Measurements from ENCODE around the gene KDF1.
"Not testable (repeated sequence)": the region's sequence is repeated elsewhere in the genome, so short reads cannot be mapped to it uniquely, and the experiment has no call there.

Gene KDF1

GRCh38 chr1:26951216-26951615 lies 9.1 kb downstream of the KDF1 start:
- DNase-seq (ENCODE audit: low read depth): no peak
- no peak overlapping the region for H3K4me3 ChIP-seq (ENCODE audit: low read length)
- no peak for TF ChIP-seq CTCF (conservative IDR thresholded peaks at IDR 0.05; ENCODE audit: low read depth, low read length)

GRCh38 chr1:26950602-26951001 lies 9.7 kb downstream of the KDF1 start:
- H3K4me3 ChIP-seq (ENCODE audit: low read length): no peak overlapping the region
- TF ChIP-seq CTCF (conservative IDR thresholded peaks at IDR 0.05; ENCODE audit: low read depth, low read length): no peak
- no peak for DNase-seq (ENCODE audit: low read depth)

- no peak for TF ChIP-seq CTCF (conservative IDR thresholded peaks at IDR 0.05; ENCODE audit: low read depth, low read length)
- DNase-seq (ENCODE audit: low read depth): no peak
- H3K4me3 ChIP-seq (ENCODE audit: low read length): no peak overlapping the region
These were observed 10.3 kb downstream of the KDF1 start for GRCh38 chr1:26949926-26950319.

- TF ChIP-seq CTCF (conservative IDR thresholded peaks at IDR 0.05; ENCODE audit: low read depth, low read length): no peak
- no peak overlapping the region for H3K4me3 ChIP-seq (ENCODE audit: low read length)
- DNase-seq (ENCODE audit: low read depth): no peak
These were observed 10.9 kb downstream of the KDF1 start for GRCh38 chr1:26949266-26949925.

GRCh38 chr1:26948725-26949057 lies 11.6 kb downstream of the KDF1 start:
- H3K4me3 ChIP-seq (ENCODE audit: low read length); DNase-seq (ENCODE audit: low read depth): not testable (repeated sequence)

- no peak for DNase-seq (ENCODE audit: low read depth)
- TF ChIP-seq CTCF (conservative IDR thresholded peaks at IDR 0.05; ENCODE audit: low read depth, low read length): no peak
- no peak overlapping the region for H3K4me3 ChIP-seq (ENCODE audit: low read length)
These were observed 14.0 kb downstream of the KDF1 start for GRCh38 chr1:26946270-26946669.

GRCh38 chr1:26945728-26946127 lies 14.5 kb downstream of the KDF1 start:
- peak; percentile 6 for TF ChIP-seq CTCF (conservative IDR thresholded peaks at IDR 0.05; ENCODE audit: low read depth, low read length)
- DNase-seq (ENCODE audit: low read depth): no peak
- no peak overlapping the region for H3K4me3 ChIP-seq (ENCODE audit: low read length)

- no peak for TF ChIP-seq CTCF (conservative IDR thresholded peaks at IDR 0.05; ENCODE audit: low read depth, low read length)
- no peak overlapping the region for H3K4me3 ChIP-seq (ENCODE audit: low read length)
- no peak for DNase-seq (ENCODE audit: low read depth)
These were observed 15.1 kb downstream of the KDF1 start for GRCh38 chr1:26945138-26945537.
